Activated T-cell treated with anti-CD3 and anti-CD28 coated beads for 48 hours (primary cell): ENCODE data around the gene ARL5B.

Experiments
- DNase-seq: peaks from one replicate; pipeline ENCODE4 v3.0.0-alpha.2; 2020; ENCODE audit warnings: low read depth

ARL5B gene

DNA sequence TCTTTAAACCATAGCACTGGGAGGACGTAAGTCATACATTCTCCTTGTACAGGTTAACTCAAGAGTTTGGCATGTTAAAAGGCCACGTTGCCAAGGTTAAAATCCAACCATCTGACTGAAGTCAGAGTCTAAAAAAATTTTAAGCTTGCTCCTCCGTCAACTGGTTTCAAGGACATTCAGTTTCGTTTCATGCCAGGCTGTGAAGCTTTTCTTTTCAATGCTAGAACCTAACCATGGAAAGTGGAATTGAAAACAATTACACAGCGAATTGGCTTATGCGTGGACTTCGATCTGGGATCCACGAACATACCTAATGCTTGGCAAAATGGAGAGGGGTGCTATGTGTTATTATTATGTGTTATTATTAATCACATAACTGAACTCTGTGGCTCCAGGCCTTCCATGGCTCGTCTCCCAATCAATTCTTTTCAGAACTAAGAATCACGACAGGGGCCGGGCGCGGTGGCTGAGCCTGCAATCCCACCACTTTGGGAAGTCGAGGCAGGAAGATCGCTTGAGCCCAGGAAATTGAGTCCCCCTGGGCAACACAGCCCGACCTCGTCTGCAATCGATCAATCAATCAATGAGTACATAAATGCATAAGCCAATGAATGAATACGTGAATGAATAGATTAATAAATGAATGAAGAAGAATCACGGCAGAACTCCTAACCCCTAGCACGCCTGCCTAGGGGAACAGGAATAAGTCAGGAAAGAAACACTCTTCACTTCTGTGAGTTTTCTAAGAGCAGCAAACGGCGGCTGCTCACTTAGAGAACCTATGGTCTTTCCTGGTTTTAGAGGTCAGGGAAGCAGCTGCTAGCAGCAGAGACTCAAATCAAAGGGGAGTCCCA is 733 bp upstream of the ARL5B start:
- DNase-seq: no peak

DNA sequence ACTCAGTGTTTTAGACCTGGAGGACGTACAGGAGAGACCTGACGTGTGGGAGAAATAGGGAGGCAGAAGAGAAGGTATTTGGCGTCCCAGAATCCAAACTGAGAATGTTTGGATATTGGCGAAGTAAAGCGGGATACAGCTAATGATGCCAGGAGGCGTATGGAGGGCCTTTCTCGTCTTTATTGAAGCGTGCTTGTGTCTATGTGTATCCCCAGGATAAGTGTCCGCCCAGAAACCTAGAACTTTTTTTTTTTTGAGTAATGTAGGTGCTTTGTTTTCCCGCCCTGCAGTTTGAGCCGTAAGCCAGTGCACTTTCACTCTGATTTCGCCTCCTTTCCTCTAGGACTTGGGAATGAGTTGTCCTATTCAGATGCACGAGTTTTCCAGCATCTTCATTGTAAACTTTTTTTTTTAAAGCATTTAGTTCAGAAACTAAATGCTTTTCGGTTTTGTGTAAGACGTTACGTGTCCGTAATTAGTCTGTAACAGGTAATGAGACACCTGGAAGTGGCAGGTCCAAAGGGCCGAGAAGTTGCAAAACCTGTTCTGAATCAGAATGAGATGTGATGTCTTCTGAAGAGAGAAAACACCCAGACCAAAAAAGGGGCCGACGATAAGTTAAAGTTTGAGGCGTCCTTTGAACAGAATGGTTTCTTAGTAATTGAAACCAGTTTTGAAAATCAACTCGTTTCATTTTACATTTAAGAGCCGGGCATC is 746 bp downstream of the ARL5B start:
- no peak for DNase-seq

DNA sequence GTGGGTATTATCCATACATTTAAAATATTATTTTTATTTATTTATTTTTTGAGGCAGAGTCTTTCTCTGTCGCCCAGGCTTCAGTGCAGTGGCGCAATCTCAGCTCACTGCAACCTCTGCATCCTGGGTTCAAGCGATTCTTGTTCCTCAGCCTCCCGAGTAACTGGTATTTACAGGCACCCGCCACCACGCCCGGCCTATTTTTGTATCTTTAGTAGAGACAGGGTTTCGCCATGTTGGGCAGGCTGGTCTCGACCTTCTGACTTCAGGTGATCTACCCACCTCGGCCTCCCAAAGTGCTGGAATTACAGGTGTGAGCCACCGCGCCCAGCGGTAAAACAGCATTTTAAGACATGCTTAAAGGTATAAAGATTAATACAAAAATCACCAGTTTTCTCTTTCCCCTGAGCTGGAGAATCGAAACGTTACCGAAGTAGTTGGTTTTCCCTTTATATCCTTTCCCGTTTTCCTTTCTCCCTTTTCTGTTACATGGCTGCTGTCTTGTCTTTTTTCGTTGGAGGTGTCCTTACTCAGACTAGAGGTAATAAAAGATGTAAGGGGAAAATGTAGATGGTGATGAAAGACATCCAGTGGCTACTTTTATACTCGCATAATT is 1.7 kb downstream of the ARL5B start:
- DNase-seq: no peak

DNA sequence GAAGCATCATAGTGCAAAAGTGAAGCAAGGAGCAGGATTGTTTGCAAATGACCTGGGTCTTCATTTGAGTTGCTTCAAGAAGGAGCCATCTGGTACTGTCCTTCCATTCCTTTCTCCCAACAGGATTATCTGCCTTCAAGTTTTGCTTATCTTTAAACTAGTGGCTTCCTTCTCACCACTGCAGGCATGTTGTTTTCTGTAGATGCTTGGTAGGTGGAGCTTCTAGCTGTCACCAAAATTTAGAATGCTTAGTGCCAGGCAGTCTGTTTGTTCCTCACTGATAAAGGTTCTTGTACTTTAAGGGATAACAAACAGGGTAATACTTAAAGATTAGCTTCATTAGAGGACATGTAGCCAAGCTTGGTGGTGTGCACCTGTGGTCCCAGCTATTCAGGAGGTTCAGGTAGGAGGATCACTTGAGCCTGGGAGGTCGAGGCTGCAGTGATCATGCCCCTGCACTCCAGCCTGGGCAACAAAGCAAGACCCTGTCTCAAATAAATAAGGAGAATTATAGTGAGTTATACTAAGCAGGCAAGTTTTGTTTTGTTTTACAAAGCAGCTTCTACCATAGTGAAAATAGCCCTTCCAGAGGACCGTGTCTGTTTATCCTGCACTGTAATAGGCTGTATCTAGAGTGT is 5.7 kb downstream of the ARL5B start:
- no peak for DNase-seq

DNA sequence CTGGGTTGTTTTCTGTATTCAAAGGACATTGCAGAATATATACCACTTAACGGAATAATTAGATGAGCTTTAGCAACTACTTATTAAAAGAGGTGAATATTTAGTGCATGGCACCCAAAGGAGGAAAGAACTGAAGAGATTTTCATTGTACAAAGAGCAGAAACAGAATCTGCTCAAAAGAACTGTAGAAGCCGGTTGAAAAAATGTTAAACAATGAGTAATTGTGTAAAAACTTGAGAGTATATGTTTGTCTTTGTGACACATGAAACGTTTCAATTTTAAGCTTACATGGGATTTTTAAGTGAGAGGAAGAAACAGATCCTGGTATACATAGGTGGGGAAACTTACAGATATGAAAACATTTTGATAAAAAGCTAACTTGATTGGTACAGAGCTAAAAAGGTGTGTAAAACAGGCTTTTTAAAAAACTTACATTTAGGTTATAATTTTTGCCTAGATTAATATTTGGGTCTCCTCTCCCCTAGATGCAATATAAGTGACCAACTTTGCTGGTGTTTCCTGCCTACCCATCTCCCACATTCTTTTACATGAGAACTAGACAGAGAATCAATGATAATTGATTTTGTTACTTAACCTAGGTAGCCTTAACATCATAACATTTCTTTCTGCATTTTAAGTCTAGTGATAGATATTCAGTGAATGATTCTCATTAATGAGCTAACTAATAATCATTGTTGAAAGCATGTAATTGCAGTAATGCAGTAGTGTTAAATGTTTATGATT is 6.8 kb downstream of the ARL5B start:
- DNase-seq: no peak

DNA sequence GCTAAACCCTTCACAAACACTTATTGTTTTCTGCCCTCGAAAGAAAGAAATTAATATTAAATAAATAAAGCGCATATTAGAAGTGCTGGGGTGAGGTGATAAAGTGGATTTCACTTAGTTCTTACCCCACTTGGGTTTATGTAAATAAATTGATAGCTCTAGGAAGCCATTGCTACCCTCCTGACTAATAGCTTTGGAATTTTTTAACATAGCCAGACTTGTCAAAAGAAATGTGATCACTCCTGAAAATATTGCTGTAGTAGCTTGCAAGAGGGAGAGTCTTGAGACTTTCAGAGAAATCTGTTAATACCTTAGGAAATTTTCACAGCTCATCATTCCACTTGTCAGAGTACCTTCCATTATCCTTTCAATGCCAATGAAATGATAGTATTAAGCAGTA is 7.6 kb downstream of the ARL5B start:
- no peak for DNase-seq

DNA sequence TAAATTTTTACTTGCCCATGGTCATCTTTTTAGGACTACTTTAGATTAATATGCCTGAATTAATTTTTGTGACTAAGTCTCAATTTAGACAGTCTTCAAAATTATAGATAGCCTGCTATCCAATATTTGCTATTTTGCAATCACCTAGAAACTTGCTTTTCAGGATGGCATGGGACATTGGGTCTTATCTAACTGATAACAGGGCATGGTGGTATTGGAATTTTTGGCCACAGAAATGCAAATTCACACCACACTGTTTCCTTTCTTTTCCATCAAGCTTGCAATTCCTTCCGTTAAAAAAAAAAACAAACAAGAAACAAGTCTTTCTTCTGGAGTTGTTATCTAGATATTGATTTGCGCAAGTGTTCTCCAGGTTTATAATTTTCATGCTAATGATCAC is 8.8 kb downstream of the ARL5B start:
- no peak for DNase-seq

DNA sequence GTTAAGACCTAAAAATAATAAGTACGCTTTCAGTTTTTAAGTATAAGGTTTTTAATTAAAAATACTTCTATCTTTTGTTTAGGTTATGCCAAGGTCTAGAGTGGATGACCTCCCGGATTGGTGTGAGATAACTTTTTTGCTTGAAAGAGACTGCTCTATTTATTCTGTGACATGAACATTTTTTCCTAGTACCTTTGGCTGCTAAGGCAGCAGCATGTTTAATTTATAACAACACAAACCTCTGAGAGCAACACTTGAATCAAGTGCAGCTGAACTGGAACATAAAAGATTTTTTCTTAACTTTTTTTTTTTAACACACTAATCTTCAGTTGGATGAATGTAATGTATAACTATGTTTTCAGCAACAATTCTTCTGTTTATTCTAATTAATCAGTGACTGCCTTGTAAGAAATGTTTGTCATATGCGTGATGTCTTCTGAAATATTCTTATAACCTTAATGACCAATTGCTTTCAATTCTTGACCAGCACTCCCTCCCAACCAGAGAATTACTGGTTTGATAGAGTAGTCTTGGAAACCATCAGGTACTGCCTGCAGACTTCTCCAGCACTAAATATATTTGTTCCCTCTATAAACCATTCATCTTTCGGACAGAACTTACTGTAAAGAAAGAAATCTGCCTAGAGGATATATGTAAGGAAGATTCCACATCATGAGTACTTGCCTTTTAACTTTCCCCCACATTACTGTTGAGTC is 16.0 kb downstream of the ARL5B start:
- DNase-seq: no peak

DNA sequence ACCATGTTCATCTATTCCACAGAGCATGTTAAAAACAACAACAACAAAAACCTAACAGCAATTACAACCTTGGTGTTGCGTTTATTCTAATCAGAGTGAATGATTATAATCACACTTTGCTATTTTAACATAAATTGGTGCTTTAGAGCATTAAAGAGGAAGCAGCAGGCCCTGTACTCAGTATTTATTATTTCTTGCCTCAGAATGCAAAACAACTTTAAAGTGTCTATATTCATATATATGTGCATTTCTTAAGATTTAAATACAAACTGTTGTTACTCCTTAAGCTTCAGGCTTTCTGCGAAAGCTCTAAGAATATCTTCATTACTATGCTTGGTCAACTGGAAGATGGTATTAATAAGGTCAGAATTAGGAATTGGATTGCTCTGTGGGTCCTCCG is 21.5 kb downstream of the ARL5B start:
- DNase-seq: no peak

DNA sequence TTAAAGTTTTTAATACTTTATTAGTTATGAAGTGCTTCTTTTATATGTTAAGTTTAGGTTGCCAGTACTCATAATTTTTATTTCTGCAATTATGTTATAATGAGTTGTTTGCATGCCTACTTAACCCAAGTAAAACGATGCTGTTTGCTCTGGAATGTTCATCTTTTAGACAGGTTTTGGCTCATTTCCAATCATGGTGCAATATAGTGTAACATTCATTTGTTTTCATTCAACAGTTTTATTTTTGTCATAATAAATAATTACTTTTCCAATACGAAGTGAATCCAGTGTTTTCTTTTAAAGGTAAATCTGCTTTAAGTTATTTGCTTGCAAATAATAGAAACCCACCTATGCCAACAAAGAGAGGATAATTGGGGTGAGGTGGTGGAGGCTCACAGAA is 22.1 kb downstream of the ARL5B start:
- no peak for DNase-seq

DNA sequence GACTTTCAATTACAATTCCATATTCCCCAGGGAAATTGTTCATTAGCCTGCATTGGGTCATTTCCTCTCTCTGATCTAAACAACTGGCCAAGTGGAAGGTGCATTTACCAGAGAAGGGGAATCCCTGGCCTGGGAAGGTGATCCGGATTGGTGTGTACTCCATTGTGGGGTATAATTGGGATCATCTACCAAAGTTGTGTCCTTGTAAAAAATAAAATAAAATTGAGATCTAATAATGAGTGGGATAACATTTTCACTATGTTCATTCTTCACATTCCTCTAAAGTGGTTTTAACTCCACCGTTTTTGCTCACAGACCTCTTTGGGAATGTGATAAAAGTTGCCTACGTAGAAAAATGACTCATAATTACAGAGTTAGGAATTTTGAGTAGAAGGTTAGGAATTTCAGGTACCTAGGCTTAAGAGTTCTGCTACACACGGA is 22.8 kb downstream of the ARL5B start:
- DNase-seq: no peak

DNA sequence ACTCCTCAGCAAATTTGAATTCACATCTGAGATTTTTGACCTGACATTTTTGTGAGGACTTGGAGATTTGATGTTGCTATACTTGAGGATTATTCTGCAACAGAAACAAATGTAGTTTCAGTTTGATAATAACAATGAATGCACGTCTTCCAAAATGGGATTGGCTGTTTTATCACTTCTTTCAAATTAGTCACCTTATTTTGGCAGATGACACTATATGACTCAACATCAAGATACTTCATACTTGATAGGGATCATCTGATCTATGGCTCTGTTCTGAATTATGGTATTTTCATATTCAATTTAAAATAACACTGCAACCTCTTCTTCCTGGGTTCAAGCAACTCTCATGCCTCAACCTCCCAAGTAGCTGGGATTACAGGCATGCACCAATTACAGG is 24.2 kb downstream of the ARL5B start:
- DNase-seq: no peak

DNA sequence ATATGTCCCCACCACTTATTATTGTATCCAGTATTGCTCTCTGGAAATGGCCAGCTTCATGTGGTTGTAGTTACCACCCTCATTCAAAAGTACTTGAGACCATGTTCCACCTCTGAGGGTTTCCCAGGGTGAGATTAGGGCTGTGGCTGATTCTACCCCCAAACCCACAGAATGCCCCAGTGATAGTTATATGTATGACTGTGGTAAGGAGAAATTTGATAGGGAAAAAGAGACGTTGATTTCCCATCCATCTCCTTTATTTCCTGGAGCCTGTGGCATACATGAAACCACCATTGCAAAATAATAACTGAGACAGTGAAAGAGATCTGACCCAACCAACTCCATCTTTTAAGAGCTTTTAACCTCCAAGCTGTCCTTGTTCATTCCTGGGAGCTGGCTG is 25.2 kb downstream of the ARL5B start:
- no peak for DNase-seq

DNA sequence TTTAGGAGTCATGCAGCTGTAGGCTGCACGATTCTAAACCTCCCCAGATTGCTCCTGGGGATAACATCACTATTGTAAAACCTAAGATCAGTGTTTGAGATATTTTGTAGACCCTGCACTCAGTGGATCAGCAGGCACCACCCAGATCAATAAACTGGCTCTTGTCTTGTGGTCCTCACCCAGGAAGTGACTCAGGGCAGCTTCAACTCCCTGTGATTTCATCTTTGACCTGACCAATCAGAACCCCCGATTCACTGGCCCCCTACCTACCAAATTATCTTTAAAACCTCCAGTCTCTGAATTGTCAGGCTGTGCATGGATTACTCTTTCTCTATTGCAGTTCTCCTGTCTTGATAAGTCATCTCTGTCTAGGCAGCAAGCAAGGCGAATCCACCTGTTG is 25.7 kb downstream of the ARL5B start:
- DNase-seq: no peak

DNA sequence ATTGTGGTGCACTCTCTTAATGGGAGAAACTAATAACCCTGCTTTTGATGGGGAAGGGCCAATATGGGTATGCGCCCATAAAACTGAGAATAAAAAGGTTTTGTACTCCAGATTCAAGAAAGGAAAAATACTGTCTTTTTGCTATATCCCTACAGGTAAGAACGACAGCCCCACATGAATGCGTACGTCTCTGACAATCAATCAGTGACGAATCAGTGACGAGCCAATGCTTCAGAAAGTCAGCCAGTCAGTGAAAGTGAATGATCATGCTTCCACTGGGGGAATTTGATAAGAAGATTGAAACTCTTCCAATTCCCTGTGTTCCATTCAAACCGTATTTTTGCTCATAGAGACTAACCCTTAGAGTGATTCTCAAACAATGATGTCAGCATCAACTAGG is 26.3 kb downstream of the ARL5B start:
- no peak for DNase-seq

DNA sequence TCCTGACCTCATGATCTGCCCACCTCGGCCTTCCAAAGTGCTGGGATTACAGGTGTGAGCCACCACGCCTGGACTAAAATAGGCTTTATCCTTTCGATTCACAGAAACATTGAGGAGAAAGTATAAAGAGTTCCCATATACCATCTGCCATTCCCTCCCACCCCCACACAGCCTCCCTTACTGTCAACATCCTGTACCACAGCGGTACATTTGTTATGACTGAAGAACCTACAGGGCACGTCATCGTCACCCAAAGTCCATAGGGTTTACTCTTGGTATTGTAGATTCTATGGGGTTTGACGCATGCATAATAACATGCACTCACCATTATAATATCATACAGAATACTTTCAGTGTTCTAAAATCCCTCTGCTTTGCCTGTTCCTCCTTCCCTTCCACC is 28.0 kb downstream of the ARL5B start:
- no peak for DNase-seq

DNA sequence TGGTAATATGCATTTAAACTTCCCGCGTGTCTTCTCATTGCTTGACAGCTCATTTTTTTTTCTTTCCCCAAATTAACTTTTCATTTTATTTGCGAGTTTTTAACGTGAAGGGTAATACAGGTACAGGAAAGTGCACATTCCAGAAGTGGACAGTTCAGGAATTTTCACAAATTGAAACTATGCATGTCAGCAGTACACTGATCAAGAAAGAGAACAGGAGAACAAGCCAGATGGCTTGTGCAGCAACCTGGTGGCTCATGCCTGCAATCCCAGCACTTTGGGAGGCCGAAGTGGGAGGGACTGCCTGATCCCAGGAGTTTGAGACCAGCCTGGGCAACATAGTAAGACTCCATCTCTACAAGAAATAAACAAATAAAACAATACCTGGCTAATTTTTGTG is 28.5 kb downstream of the ARL5B start:
- no peak for DNase-seq

DNA sequence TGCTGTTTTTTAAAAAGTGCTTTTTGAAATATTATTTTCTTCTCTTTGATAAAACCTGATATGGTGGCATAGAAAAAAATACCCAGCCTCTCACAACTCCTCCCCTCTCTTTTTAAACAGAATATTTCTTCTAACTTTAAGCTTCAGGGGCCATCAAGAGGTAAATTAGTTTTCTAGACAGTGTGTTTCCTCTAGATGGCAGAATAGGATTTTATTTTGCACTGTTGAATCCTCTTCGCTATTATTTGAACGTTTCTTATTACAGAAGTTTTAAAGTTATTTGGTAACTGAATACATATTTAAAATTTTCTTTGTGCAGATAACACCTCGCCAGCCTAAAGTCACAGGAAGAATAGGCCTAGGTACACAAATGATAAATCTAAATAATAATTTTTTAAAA is 30.3 kb downstream of the ARL5B start:
- no peak for DNase-seq

DNA sequence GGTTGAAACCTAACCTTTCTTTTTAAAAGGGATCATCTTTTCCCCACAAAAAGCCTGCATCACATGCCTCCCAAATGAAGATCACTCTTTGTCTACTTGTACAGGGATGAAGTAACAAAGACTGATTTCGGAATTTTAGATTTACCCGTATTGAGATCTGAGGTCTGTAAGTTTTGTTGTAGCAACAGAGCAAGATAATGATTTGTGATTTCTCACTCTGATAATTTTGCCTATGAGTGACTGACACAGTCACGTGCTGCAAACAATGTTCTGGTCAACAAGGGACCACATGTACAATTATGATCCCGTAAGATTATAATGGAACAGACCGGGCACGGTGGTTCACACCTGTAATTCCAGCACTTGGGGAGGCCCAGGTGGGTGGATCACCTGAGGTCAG is 31.3 kb downstream of the ARL5B start:
- DNase-seq: no peak

DNA sequence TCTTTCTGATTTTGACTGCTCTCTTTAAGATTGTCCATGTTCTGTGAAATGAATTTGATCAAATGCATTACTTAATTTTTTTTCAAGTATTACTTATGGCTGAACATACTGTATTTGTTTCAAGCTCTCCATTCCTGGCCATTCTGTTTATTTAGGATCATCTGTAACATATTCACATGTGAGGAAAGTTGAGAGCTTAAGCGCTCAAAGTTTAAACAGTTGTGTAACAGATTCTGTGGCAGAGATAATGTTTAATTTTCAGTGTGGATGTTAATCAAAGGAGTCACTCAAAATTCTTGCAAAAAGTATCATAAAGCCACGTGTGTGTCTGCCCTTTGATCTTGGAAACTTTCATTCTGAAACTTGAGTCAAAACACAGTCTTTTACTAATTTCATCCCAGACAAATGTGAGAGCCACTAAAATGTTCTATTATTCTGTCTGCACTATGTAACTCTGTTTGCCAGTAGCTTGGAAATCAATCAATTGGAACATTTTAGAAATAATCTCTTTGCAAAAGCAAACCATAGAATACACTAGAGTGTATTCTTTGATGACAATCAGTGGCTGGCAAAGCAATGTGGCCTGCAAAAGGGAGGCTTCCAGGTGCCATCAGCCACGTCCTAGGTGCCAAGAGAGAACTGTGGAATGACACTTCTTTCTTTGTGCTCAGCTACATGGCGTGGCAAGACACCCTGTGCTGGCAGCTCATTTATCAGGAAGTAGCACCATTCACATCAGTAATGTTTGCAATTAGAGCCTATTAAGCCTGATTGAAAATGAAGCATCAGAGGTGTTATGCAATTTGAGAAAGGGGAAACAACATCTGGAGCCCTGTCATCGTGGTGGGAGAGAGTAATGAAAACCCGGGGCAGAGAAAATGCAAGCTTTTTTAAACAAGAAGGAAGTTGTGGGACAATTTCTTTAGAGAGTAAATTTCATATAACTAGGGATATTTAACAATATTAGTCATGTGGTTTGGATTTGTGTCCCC is 40.9 kb downstream of the ARL5B start:
- DNase-seq: no peak
